GM12865 (cell line): ENCODE data around the gene EIF5A.
A peak's percentile ranks its signal among the peaks of the same experiment; 100 is the strongest.

Experiments
- DNase-seq: peaks from one replicate; pipeline ENCODE4 v3.0.0; 2010; ENCODE audit warnings: low read depth
- H3K4me3 ChIP-seq: 2 replicates; pipeline ENCODE4 v1.5.1; 2011; ENCODE audit warnings: mild to moderate bottlenecking, low read depth, low read length, control low read depth
- TF ChIP-seq, protein P1 (sequence below): IDR thresholded peaks from 2 replicates; pipeline ENCODE4 v1.5.1; 2011; ENCODE audit warnings: low read length, control low read depth, low read depth, inconsistent platforms; ENCODE audit not compliant: insufficient read depth; ENCODE audit errors: missing control alignments

Gene EIF5A

GRCh38 chr17:7318121-7318860 is 10.9 kb downstream of the EIF5A start:
- TF ChIP-seq, protein P1, sequence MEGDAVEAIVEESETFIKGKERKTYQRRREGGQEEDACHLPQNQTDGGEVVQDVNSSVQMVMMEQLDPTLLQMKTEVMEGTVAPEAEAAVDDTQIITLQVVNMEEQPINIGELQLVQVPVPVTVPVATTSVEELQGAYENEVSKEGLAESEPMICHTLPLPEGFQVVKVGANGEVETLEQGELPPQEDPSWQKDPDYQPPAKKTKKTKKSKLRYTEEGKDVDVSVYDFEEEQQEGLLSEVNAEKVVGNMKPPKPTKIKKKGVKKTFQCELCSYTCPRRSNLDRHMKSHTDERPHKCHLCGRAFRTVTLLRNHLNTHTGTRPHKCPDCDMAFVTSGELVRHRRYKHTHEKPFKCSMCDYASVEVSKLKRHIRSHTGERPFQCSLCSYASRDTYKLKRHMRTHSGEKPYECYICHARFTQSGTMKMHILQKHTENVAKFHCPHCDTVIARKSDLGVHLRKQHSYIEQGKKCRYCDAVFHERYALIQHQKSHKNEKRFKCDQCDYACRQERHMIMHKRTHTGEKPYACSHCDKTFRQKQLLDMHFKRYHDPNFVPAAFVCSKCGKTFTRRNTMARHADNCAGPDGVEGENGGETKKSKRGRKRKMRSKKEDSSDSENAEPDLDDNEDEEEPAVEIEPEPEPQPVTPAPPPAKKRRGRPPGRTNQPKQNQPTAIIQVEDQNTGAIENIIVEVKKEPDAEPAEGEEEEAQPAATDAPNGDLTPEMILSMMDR, result no peak
- H3K4me3 ChIP-seq, result no peak overlapping the region
- no peak for DNase-seq

DNA sequence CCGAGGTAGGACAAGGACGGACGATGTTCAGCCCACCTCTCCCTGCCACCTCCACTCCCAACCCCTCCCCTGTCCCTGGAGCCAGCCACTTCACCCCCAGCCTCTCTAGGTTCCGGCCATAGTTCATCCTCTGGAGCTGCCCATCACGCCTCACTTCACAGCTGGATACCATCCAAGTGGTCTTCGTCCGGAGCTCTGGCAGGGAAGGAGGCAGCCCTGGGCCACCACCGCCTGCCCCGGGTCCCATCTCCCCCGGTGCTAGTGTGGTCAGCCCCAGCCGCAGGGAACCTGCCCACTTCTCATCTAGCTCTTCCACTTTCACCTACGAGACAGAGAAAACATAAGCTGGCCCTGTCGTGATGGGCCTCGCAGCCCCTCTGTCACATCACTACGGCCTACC is 14.0 kb downstream of the EIF5A start:
- TF ChIP-seq, protein P1, result no peak
- H3K4me3 ChIP-seq, result no peak overlapping the region
- no peak for DNase-seq

- no peak for DNase-seq
- TF ChIP-seq, protein P1, result no peak
- no peak overlapping the region for H3K4me3 ChIP-seq
These were observed 15.2 kb downstream of the EIF5A start for GRCh38 chr17:7322520-7323194.

DNA sequence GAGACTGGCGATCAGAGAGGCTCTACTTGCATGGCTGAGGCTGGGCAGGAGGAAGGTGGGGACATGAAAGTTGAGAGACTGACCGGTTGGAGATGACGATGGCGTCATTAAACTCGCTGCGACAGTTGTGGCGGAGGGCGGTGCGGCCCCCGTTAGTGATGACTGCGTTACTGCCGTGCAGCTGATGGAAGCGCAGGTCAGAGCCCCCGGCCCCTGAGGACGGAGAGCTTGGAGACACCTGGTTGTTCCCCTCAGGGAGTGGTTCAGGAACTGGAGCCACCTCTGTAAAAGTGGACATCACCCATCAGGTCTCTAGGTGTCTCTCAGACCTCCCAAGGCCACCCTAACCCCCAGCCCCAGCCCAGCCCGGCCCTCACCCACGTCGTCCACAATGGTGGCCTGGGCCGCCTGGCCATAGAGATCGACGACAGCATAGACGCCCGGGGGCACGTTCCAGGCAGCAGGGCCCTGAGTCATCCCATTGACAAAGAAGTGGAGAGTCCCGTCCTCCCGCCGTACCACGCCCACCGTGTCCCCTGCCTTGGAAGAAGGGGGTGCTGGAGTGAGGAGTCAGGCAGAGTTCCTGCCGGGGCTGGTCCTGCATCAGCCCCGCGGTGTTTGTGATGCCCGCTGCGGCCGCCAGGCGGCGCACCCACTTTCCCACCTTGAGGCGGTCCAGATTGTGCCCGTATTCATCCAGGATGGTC is 16.5 kb downstream of the EIF5A start:
- DNase-seq, result peak; percentile 57

GRCh38 chr17:7324438-7324779 is 17.0 kb downstream of the EIF5A start:
- DNase-seq, result no peak
- no peak overlapping the region for H3K4me3 ChIP-seq
- TF ChIP-seq, protein P1, result no peak

More for the DNA sequence above, 16.5 kb downstream of the EIF5A start:
- H3K4me3 ChIP-seq, result no peak overlapping the region
- TF ChIP-seq, protein P1, result peak; percentile 97

DNA sequence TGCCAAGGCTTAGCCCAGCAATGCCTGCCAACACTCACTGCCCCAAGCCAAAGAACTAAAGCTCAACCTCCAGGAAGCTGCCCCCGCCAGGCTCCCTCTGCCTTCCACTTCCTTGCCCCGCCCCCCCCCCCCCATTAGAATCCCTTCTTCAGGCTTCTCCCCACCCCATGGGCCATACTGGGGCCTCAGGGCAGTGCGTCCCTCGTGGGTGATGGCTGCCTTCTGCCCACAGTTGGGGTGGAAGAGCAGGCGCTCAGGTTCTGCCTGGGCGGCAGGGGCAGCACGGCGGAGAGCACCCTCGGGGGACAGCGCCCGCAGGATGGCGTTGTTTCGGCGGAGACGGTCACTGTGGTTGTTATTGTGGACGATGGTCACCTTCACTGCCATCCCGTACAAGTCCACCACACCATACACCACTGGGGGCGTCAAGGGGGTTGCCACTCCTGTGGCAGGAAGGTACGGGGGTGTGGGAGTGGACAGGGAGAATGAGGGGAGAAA is 17.7 kb downstream of the EIF5A start:
- H3K4me3 ChIP-seq, result no peak overlapping the region
- TF ChIP-seq, protein P1, result no peak

More for the DNA sequence above, 17.7 kb downstream of the EIF5A start:
- DNase-seq, result no peak
